Smooth muscle cell (in vitro differentiated cells): Measurements from ENCODE around the gene USP36. TPM values are rescaled to one million over a fixed set of nuclear protein-coding genes. Genes with fewer than 3 reads are reported as not detected.
"Not testable (repeated sequence)": the region's sequence is repeated elsewhere in the genome, so short reads cannot be mapped to it uniquely, and the experiment has no call there.

Source experiments
- DNase-seq: peaks from one replicate; lab custom pipeline; 2025; ENCODE audit not compliant: unreplicated experiment; lab: John Stamatoyannopoulos, UW
- H2AFZ ChIP-seq: fragments of 200-600 bp; sonication (generic); 2 replicates; pipeline ENCODE4 v1.6.0; 2016; ENCODE audit warnings: antibody characterized with exemption, low read depth, mild to moderate bottlenecking
- H3F3A ChIP-seq: fragments of 200-600 bp; sonication (generic); 2 replicates; pipeline ENCODE4 v1.6.0; 2017; ENCODE audit warnings: antibody characterized with exemption, low read depth
- H3K27ac ChIP-seq: fragments of 200-600 bp; sonication (generic); 2 replicates; pipeline ENCODE4 v1.5.1; 2016; ENCODE audit warnings: low read depth, mild to moderate bottlenecking
- H3K27me3 ChIP-seq: fragments of 200-600 bp; sonication (generic); 2 replicates; pipeline ENCODE4 v1.6.1; 2016; ENCODE audit warnings: low read depth, mild to moderate bottlenecking
- H3K36me3 ChIP-seq: fragments of 200-600 bp; sonication (generic); 2 replicates; pipeline ENCODE4 v1.5.1; 2016; ENCODE audit warnings: low read depth
- H3K4me1 ChIP-seq: fragments of 200-600 bp; sonication (generic); 2 replicates; pipeline ENCODE4 v1.5.1; 2016; ENCODE audit warnings: low read depth
- H3K4me2 ChIP-seq: fragments of 200-600 bp; sonication (generic); 2 replicates; pipeline ENCODE4 v1.6.0; 2016; ENCODE audit warnings: mild to moderate bottlenecking
- H3K4me3 ChIP-seq: fragments of 200-600 bp; sonication (generic); 2 replicates; pipeline ENCODE4 v1.5.1; 2016; ENCODE audit warnings: mild to moderate bottlenecking
- H3K79me2 ChIP-seq: fragments of 200-600 bp; sonication (generic); 2 replicates; pipeline ENCODE4 v1.6.0; 2016; ENCODE audit warnings: low read depth, mild to moderate bottlenecking
- H3K9ac ChIP-seq: fragments of 200-600 bp; sonication (generic); 2 replicates; pipeline ENCODE4 v1.6.0; 2016; ENCODE audit warnings: low read depth
- H3K9me3 ChIP-seq: fragments of 200-600 bp; sonication (generic); replicated peaks from 2 replicates; pipeline ENCODE4 v1.5.1; 2016; ENCODE audit warnings: low read depth
- H4K20me1 ChIP-seq: fragments of 200-600 bp; sonication (generic); 2 replicates; pipeline ENCODE4 v1.6.0; 2016; ENCODE audit warnings: low read depth
- WGBS: methylation state at CpG from one replicate; pipeline ENCODE4 v1.1.7; 2016; ENCODE audit warnings: low lambda C conversion rate; 5-methylcytosine and 5-hydroxymethylcytosine counted together
- polyA plus RNA-seq: library from polyadenylated mRNA; unstranded; fragments of >200 nt; fragmentation: Nextera tagmentation; extraction: Ambion mirVana; gene quantifications from 2 replicates; pipeline ENCODE4 v1.2.1, GENCODE V29; 2016
- total RNA-seq: library from RNA; depleted of rRNA; stranded (reverse); fragments of >200 nt; gene quantifications from 2 replicates; pipeline ENCODE4 v1.2.3, GENCODE V29; 2014
- TF ChIP-seq, protein P1 (sequence below): fragments of 200-600 bp; sonication (generic); IDR thresholded peaks from 2 replicates; pipeline ENCODE4 v1.5.1; 2017; ENCODE audit warnings: borderline replicate concordance, mild to moderate bottlenecking, antibody characterized with exemption; ENCODE audit not compliant: insufficient read depth, poor library complexity, severe bottlenecking

The USP36 gene
- total and polyA plus RNA-seq, 2 experiments from 2014 or later = 17.6 to 29.0 TPM

DNA sequence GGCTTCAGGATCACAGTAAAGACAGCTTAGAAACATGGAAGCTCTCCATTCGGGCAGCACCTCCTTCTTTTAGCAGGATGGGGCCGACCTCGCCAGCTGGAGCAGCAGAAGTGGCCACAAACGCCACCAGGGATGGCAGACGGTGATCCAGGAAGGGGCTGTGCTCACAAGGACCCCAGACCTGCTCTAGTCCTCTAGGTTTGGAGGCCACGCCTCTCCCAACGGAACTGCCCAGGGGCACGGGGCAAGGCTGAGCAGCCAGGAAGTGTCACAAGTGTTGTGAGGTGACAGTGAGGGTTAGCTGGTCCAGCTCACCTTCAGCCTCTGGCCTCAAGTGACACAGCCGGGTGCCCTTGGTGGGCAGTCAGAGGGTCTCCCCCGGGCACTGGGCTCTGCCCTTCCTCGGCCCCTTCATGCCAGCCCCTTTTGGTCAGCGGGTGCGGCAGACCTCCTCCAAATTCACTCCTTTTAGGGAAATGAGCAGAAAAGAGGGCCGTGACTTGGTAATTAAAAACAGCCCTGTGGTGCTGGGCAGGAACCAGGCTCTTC, 42.0 kb upstream of the USP36 start:
- no peak overlapping the region for H3K4me3 ChIP-seq
- no peaks in the 10 kb centered on the region for H3K9me3 ChIP-seq
- peak overlapping the region; percentile 75 for H3K4me2 ChIP-seq
- peaks cover 22% of the 10 kb centered on the region for H3K4me1 ChIP-seq
- WGBS = 52% methylated on average over 14 of the region's 14 CpGs
- H3K27ac ChIP-seq = peak overlapping the region; percentile 96
- peak overlapping the region; percentile 80 for H3K9ac ChIP-seq
- no peaks in the 10 kb centered on the region for H3K36me3 ChIP-seq
- peaks cover 13% of the 10 kb centered on the region for H3F3A ChIP-seq
- no peaks in the 10 kb centered on the region for H3K27me3 ChIP-seq
- no peak for DNase-seq
- TF ChIP-seq, protein P1, sequence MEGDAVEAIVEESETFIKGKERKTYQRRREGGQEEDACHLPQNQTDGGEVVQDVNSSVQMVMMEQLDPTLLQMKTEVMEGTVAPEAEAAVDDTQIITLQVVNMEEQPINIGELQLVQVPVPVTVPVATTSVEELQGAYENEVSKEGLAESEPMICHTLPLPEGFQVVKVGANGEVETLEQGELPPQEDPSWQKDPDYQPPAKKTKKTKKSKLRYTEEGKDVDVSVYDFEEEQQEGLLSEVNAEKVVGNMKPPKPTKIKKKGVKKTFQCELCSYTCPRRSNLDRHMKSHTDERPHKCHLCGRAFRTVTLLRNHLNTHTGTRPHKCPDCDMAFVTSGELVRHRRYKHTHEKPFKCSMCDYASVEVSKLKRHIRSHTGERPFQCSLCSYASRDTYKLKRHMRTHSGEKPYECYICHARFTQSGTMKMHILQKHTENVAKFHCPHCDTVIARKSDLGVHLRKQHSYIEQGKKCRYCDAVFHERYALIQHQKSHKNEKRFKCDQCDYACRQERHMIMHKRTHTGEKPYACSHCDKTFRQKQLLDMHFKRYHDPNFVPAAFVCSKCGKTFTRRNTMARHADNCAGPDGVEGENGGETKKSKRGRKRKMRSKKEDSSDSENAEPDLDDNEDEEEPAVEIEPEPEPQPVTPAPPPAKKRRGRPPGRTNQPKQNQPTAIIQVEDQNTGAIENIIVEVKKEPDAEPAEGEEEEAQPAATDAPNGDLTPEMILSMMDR = no peak
- H4K20me1 ChIP-seq = peaks cover 9% of the 10 kb centered on the region
- H3K79me2 ChIP-seq = peaks cover 35% of the 10 kb centered on the region
- no peak overlapping the region for H2AFZ ChIP-seq

DNA sequence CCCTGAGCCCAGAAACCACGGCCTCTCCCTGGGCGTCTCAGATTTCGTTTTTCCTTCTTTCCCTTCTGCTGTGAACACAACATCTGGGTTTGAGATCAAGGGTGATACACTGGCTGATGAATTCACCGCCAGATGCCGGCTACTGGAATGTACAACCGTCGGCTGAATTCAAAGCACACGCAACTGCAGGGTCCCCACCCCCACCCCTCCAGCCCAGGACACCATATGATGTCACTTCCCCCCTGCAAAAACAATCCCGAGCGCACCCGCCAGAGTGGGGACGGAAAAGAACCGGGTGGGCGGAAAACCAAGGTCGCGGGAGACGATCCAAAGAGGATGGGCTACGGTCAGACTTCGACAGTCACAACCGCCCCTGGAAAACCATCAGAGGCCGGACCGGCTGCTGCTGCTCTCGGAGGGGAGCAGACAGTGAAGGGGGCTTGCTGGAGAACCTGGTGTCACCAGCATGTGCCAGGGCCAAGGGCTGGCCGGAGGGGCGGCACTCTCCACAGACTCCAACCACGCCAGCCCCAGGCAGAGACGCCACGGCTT, 39.1 kb upstream of the USP36 start:
- Histone ChIP-seq H3K36me3 (no peaks in the 10 kb centered on the region), H3F3A (peaks cover 21% of the 10 kb centered on the region), H3K4me1 (peaks cover 31% of the 10 kb centered on the region), H3K27ac (peak overlapping the region; percentile 96), H3K4me2 (peak overlapping the region; percentile 75), H3K79me2 (peaks cover 28% of the 10 kb centered on the region), H3K9ac (peak overlapping the region; percentile 86), H3K27me3 (no peaks in the 10 kb centered on the region), H3K4me3 (peak overlapping the region; percentile 20), H4K20me1 (no peaks in the 10 kb centered on the region), H3K9me3 (no peaks in the 10 kb centered on the region), H2AFZ (no peak overlapping the region)
- WGBS = 46% methylated on average over 28 of the region's 28 CpGs
- peak; percentile 29 for DNase-seq
- TF ChIP-seq, protein P1 = no peak

GRCh38 chr17:78878871-78879527, 38.4 kb upstream of the USP36 start:
- Histone ChIP-seq H4K20me1 (no peaks in the 10 kb centered on the region), H3K79me2 (peaks cover 28% of the 10 kb centered on the region), H2AFZ (no peak overlapping the region), H3K4me2 (peak overlapping the region; percentile 75), H3K27ac (peak overlapping the region; percentile 96), H3F3A (peaks cover 21% of the 10 kb centered on the region), H3K4me1 (peaks cover 24% of the 10 kb centered on the region), H3K9me3 (no peaks in the 10 kb centered on the region), H3K4me3 (peak overlapping the region; percentile 20), H3K36me3 (no peaks in the 10 kb centered on the region), H3K9ac (peak overlapping the region; percentile 86), H3K27me3 (no peaks in the 10 kb centered on the region)
- TF ChIP-seq, protein P1 = no peak
- 88% methylated on average over 14 of the region's 14 CpGs for WGBS
- DNase-seq = no peak

DNA sequence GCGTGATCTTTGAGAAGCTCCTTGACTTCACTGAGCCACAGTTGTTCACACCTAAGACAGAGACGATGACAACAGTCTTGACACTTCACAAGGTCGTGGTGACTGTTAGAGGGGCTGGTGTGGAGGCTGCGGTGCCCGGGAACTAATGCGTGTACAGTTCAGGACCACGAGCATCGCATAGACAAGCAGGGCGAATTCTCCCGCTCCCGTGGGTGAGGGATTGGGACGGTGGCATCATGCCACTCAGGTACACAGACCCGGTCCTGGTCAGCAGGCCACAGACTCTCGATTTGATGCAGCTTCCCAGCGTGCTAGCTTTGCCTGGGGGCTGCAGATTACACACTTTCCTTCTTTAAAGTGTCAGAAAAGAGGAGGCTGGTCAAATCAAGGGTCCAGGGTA, 37.6 kb upstream of the USP36 start:
- peaks cover 18% of the 10 kb centered on the region for H3F3A ChIP-seq
- no peak overlapping the region for H3K9ac ChIP-seq
- H3K27ac ChIP-seq = peak overlapping the region; percentile 96
- WGBS = 95% methylated on average over 15 of the region's 15 CpGs
- no peak overlapping the region for H3K4me3 ChIP-seq
- no peaks in the 10 kb centered on the region for H4K20me1 ChIP-seq
- no peaks in the 10 kb centered on the region for H3K27me3 ChIP-seq
- H2AFZ ChIP-seq = no peak overlapping the region
- TF ChIP-seq, protein P1 = no peak
- H3K36me3 ChIP-seq = no peaks in the 10 kb centered on the region
- H3K9me3 ChIP-seq = no peaks in the 10 kb centered on the region
- DNase-seq = no peak
- H3K4me1 ChIP-seq = peaks cover 21% of the 10 kb centered on the region
- H3K79me2 ChIP-seq = peaks cover 28% of the 10 kb centered on the region
- H3K4me2 ChIP-seq = peak overlapping the region; percentile 75

GRCh38 chr17:78876954-78877517, 36.4 kb upstream of the USP36 start:
- 98% methylated on average over 8 of the region's 8 CpGs for WGBS
- peaks cover 10% of the 10 kb centered on the region for H3K4me1 ChIP-seq

More at GRCh38 chr17:78876954-78877517, 36.4 kb upstream of the USP36 start:
- peaks cover 25% of the 10 kb centered on the region for H3K79me2 ChIP-seq
- H3K4me3 ChIP-seq, H2AFZ ChIP-seq, H3K9me3 ChIP-seq, H3K27me3 ChIP-seq, H3K36me3 ChIP-seq, H3K4me2 ChIP-seq, DNase-seq, H3K9ac ChIP-seq, H4K20me1 ChIP-seq: not testable (repeated sequence)
- H3K27ac ChIP-seq = peak overlapping the region; percentile 69
- H3F3A ChIP-seq = peaks cover 12% of the 10 kb centered on the region
